HG03457 (cell line): Measurements from ENCODE around the gene CSPG5.

Source experiments
- ATAC-seq: cut with Tn5 transposase; IDR thresholded peaks from one replicate; pipeline ENCODE4 v1.9.1; 2021; ENCODE audit warnings: moderate number of reproducible peaks; ENCODE audit not compliant: unreplicated experiment

CSPG5 gene, protein sequence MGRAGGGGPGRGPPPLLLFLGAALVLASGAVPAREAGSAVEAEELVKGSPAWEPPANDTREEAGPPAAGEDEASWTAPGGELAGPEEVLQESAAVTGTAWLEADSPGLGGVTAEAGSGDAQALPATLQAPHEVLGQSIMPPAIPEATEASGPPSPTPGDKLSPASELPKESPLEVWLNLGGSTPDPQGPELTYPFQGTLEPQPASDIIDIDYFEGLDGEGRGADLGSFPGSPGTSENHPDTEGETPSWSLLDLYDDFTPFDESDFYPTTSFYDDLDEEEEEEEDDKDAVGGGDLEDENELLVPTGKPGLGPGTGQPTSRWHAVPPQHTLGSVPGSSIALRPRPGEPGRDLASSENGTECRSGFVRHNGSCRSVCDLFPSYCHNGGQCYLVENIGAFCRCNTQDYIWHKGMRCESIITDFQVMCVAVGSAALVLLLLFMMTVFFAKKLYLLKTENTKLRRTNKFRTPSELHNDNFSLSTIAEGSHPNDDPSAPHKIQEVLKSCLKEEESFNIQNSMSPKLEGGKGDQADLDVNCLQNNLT

DNA sequence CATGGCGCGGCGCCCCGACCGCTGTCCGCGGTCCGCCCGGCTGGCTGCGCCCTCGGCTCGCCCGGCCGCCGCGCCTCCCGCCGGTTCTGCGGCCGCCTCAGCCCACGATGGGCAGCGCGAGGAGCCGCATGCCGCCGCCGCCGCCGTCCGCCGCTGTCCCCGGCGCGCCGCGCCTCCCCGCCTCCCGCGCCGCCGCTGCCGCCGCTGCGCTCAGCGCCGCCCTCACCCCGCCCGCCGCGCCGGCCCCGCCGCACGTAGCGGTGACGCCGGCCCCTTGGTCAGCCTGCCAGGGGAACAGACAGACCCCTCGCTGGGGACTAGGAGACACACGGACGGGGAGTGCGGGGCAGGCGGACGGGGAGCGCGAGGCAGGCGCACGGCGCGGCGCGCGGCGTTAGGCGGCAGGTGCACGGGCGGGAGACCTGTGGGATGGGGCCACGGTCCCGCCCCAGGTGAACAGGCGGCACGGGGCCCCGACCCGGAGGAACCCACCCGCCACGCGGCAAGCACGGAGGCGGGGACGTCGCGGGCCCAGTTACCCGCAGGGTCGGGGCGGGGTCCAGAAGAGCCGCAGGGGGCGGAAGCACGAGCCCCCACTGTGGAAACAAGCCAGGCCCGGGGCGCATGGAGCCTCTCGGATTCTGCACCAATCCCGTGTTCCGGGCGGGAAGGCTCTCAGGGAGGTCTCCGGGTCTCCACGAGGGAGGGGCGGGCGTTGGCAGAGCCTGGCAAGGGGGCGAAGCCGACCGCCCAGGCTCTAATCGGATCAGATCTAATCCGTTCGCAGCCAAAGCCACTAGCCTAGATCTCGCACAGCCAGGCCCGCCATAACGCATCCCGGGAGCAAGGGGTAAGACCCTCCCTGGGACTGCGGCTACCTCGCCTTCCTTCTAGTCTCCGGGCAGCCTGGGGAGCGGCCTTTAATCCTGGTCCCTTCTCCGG lies at the start of gene CSPG5:
Gene CSPG5, minus strand, starts transcription at position 175 of the 942 bp plus-strand sequence. Its CDS starts 172 bp downstream, at position 3.
- no peak for ATAC-seq

DNA sequence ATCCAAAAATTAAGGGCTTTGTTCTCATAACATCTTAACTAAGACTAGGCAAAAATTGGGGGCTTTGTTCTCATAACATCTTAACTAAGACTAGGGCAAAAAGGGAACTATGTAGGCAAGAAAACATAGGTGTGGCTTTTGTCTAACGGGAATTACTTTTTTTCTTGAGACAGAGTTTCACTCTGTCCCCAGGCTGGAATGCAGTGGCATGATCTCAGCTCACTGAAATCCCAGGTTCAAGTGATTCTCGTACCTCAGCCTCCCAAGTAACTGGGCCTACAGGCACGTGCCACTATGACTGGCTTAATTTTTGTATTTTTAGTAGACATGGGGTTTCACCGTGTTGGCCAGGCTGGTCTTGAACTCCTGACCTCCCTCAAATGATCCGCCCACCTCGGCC lies 49.8 kb upstream of the CSPG5 start:
- no peak for ATAC-seq

DNA sequence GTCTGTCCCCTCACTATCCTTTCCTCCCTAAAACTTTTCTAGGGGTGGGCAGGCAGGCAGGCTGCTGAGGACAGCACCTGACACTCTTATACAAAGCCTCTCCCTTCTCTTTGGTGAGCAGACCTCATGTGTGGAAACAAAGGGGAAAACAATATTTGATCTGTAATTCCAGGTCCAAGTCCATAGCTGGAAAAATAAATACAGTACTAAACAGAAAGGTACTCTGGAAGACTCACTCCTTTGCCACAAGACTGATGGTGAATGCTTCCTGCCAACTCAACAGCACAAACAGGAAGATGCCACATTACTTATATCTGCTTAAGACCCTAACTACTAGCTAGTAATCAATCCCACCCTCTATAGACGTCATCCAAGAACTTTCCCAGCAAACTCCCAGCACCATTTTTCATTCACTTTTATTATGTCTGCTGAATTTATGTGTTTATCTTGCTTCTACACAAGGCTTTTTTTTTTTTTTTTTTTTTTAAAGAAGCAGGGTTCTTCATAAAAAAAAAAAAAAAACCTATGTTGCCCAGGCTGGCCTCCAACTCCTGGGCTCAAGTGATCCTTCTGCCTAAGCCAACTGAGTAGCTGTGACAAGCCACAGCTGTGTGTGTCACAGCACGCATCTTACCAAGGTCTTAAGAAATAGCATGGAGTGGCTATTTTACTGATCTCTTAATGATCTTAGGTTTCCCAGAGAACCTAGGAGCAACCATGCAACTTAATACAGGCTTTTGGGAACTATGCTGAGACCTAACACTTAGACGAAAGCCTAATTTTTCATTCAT lies 44.2 kb upstream of the CSPG5 start:
- no peak for ATAC-seq

DNA sequence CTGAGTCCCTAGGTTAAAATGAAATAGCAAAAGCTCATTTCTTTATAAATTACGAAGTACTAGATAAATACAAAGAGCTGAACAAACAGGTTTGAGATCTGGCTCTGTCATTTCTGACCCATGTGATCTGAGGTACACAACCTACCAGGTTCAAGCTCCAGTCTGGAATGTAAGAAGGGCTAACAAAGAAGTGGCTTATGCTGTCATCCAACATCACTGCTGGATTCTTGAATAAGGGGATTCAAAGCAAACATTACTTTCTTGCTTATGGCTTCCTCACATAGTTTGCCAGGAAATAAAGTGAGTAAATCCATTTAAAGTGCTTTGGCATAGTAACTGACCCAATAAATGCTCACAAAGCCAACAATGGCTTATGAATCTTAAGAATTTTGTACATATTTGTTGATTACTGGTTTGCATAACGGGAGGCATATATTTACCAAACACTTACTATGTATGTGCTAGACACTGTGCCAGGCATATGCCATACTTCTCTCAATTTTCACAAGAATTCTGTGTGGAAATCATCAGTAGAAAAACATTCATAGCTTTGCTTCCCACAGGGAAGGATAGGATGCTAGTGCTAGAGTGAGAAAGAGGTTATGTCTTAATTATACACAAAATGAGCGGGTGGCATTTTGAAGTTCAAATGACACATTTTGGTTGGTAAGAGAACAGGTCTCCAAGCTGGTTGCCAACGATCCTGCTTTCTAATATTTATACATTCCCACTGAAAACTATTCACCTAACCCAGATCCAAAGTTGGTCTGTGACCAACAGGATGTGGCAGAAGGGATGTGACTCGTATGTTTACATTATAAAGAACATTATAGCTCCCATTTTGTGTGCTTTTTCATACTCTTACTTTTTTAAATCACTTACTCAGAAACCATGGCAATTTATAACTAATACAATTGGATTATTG lies 38.7 kb upstream of the CSPG5 start:
- ATAC-seq, result no peak

DNA sequence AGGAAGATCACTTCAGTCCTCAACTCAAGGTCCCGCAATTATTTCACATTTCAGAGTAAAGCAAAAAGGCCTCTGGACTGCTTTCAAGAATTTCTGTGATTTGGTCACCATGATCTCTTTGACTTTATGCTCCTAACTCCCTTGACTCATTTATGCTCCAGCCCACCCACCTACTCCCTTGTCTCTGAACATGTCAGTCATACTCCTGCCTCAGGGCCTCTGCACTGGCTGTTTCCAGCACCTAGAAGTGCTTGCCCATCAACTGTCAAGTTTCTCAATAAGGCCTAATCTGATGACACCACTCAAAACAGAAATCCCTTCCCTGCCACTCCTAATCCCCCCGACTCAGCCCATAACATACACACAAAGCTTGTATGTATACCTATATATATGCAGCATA lies 36.1 kb upstream of the CSPG5 start:
- no peak for ATAC-seq

DNA sequence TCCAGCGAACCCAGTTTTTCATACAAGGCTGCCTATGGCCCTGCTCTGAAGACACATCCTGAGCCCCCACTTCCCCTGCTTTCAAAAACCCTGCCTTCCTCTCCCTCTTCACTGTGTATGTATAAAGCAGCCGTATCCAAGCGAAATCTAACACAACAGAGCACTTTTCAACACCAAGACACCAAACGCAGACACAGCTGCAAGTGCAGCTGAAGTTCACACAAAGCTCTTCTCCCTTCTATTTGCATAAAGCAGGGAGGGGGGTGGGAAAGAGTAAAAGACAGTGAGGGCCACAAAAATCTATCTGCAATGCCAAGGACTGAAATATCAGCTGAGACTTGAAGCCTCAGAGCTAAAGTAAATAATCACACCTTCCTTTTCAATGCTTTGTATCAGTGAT lies 35.1 kb upstream of the CSPG5 start:
- ATAC-seq, result no peak

DNA sequence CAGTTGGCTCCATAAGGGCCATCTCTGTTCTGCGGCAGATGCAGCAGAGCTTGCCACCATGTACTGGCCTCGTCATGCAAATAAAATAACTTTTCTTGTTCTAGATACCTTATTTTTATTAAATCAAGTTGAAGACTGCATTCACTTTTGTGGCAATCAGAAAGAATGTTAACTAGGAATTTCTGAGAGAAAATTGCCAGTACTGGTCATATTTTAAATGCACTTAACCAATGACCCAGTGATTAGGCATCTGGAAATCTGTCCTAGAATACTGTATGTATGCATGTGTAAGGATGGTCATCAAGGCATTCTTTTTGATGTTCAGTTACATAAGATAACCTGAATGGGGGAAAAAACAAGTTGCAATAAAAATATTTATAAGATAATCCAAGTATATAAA lies 34.2 kb upstream of the CSPG5 start:
- no peak for ATAC-seq

DNA sequence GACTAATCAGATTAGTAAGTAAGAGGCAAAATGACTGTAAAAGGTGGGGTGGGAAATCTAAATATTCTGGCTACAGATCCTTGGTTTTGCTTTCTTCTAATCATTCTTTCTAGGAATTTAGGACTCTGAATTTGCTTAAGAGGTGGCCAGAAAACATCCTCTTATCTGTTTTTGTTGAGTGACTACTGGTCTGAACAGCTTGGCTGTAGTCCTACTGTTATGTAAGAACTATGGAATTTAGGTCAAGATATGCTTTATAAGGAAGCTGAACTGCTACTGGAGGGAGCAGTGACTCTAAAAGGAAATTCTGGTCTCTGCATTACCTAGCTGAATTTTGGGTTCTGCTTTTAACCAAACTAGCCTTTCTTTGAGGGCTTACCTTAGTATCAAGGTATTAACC lies 33.5 kb upstream of the CSPG5 start:
- no peak for ATAC-seq

DNA sequence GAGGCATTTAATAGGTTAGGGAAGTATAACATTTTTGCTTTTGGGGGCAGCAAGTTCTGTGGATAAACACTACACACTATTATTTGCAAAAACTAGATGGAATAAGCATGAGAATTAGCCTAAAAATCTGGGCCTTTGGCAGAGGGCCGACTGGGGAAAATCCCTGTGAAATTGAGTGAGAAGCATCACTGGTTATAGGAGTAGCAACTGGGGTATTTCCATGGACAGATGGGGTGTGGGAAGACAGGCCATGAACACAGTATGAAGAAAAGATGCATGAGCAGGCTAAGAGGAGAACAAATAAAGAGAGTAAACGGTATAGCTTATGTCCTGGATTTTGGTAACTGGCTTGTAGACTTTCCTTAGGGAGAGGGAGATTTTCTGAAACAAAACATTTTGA lies 32.9 kb upstream of the CSPG5 start:
- no peak for ATAC-seq

DNA sequence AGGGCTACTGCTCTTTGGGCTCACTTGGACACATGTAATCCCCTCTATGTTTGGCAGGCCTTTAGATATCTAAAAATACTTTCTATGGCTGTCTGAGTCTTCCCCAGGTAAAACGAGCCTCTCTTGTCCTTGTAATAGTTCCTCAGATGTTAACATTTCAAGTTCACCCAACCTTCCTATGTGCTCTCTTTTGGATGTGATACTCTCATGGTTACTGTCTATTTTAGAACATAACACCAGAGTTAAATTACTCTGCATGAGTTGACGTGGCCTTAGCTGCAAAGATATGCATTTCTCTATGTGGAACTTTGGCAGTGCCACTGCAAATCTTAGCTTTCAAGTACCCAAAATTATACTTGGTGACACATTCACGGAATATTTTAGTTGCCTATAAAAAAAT lies 31.9 kb upstream of the CSPG5 start:
- no peak for ATAC-seq

DNA sequence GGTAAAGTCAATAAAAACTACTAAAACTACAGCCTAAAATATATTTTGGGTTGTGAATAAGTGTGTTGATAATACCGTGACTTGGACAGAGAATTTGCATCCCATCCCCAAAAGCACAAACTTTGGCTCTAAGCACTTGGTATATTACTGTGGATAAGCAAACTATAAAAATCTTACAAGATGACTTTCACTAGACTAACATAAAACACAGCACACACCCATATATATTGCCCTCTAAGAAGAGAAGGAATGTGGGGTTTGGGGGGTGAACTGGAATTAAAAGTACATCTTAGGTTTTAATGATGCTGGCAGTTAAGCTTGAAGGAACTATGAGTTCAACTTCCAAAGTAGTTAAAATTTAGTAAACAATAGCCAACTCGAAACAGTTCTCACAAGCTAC lies 28.7 kb upstream of the CSPG5 start:
- no peak for ATAC-seq

DNA sequence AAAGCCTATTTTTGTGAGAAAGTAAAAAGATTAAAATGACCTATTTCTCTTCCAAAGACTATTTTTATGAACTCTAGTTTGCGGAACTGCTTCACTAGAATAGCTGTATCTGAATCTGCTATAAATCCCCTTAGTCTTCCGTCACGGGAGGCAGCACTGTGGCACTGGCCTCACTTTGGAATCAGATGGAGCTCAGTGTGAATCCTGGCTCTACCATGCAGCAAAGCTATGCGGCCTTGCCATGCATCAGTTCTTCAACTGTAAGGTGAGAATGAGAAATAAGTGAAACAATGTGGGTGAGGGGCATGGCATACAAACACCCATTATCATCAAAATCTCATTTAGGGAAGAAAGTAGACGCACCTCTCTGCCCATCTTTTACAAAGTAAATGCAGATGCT lies 27.5 kb upstream of the CSPG5 start:
- ATAC-seq, result no peak

DNA sequence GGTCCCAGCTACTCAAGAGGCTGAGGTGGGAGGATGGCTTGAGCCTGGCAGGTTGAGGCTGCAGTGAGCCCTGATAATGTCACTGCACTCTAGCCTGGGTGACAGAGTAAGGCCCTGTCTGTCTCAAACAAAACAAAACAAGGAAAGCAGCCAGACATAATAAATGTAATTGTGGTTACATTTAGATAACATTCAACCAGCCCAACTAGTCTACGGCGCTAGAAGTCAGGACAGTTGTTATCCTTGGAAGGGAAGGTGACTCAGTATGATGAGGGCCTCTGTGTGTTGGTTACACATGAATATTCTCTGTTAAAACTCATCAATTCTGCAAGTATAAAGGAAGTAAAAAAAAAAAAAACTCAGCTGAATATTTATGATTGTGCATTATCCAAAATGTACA lies 27.0 kb upstream of the CSPG5 start:
- no peak for ATAC-seq

DNA sequence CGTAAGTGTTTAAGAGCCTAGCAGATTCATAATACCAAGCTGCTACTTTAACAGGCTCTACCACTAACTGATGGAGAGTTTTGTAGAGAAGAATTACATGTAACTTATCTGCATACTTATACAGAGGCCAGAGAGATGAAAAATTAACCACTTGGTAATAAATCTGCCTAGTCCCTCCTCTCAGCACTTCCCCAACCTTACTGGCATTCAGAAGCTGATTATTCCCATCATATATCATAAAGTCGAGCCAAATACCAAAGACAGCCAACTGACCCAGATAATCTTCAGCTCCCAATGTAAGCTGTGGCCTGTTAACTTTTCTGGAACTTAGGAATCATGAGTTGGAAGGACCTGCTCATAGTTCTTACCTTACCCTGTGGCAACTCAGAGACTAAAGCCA lies 25.5 kb upstream of the CSPG5 start:
- no peak for ATAC-seq

DNA sequence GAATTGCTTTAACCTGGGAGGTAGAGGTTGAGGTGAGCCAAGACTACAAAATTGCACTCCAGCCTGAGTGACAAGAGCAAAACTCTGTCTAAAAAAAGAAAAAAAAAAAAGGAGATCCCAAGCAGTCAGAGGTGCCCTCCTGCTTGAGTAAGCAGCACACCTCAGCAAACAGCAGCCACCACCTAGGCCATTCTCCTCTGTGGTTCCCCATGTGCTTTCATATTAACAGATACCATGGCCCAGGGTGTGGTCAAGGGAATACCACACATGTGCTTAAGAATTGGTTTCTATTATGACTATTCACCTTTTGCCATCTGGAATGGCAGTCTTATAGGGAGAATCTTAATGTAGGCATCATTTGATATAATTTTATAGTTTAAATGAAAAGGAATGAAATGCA lies 24.7 kb upstream of the CSPG5 start:
- ATAC-seq, result no peak

DNA sequence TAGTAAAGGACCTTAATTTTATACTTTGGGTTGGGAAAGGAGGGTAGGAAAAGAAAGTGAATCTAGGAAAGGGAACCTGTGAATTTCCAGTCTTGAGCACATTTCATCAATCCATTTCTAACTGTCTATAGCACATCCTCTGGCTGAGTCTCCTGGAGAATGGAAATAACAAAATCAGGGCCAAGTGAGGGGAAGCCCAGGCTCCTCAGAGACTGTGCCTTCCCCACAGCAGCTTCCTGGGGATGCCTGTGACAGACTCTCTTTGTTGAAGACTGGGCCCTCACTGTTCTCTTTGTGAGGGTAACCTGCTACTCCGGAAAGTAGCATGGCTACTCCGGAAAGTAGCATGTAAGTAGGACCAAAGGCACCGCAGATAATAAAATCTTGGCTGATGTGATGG lies 22.6 kb upstream of the CSPG5 start:
- no peak for ATAC-seq

DNA sequence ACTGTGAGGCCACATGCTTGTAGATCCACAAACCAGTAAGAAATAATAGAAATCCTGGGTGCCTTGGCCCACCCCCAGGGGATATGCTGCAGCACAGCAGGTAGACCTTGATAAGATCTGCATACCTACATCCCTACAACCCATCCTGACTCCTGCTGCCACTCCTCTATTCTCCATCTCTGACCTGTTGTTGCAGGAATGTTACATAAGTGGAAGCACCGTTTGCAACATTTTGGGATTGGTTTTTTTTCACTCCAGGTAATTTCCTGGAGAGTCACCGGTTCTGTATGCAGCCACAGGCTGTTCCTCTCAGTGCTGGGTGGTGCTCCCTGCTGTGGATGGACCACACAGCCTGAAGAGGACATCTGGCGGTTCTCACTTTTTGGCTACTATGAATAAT lies 16.1 kb upstream of the CSPG5 start:
- ATAC-seq, result no peak

DNA sequence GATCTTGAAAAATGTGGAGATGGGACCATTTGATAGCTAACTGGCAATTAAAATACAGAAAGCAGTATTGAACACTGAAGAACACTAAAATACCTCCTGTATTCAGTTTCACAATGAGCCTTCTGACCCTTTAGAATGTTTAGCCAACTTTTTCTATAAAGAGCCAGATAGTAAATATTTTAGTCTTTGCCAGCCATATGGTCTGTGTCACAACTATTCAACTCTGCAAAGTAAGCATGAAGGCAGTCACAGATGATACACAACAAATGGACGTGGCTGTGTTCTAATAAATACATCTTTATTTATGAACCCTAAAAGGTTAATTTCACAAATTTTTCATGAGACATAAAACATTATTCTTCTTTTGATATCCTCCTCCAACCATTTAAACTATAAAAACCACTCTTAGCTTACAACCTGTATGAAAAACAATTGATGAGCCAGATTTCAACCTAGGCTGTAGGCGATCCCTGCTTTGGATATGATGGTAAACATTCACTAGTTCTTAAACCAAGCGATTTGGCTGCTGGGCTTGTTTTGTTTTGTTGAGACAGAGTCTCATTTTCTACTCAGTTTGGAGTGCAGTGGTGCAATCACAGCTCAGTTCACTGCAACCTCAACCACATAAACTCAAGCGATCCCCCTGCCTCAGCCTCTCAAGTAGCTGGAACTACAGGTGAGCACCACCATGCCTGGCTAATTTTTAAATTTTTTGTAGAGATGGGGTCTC lies 13.6 kb upstream of the CSPG5 start:
- ATAC-seq, result no peak

DNA sequence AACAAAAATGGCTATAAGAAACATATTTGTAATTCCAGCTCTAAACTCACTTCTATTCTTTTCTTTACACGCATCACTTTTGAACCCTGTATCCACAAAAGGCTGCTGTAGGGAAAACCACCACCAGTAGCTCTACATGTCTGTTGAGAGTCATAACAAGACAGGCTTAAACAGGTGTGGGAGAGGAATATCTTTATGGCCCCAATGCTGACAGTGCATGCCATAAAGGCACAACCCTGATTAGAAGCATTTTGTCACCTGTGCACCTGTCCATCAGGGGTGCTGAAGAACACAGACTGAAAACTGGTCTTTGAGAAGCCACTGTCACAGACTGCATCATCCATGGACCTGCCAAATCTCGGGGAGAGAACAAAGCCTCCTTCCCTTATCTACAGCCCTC lies 11.6 kb upstream of the CSPG5 start:
- ATAC-seq, result no peak
